NCI-H1436 (cell line): ENCODE results near the gene MYCN.

ENCODE experiments used
- DNase-seq: peaks from one replicate; lab custom pipeline; 2025; lab: John Stamatoyannopoulos, UW

Gene MYCN

GRCh38 chr2:15931319-15931890 is 8.9 kb upstream of the MYCN start:
- no peak for DNase-seq

- DNase-seq: no peak
Observed at GRCh38 chr2:15931950-15932349, 8.4 kb upstream of the MYCN start.

GRCh38 chr2:15932394-15933183 is 7.8 kb upstream of the MYCN start:
- no peak for DNase-seq

- no peak for DNase-seq
Observed at GRCh38 chr2:15933184-15933845, 7.0 kb upstream of the MYCN start.

- no peak for DNase-seq
Observed at GRCh38 chr2:15934291-15934945, 5.9 kb upstream of the MYCN start.

- DNase-seq: no peak
Observed at GRCh38 chr2:15935189-15935588, 5.2 kb upstream of the MYCN start.

- no peak for DNase-seq
Observed at GRCh38 chr2:15935675-15936074, 4.7 kb upstream of the MYCN start.

- no peak for DNase-seq
Observed at GRCh38 chr2:15936277-15937104, 3.9 kb upstream of the MYCN start.

- DNase-seq: no peak
Observed at GRCh38 chr2:15937105-15937881, 3.1 kb upstream of the MYCN start.

- DNase-seq: no peak
Observed at GRCh38 chr2:15937882-15938802, 2.2 kb upstream of the MYCN start.

- no peak for DNase-seq
Observed at GRCh38 chr2:15938803-15939555, 1.4 kb upstream of the MYCN start.

- no peak for DNase-seq
Observed at GRCh38 chr2:15939556-15939853, 845 bp upstream of the MYCN start.

- no peak for DNase-seq
Observed at GRCh38 chr2:15940661-15941480, 521 bp downstream of the MYCN start.

GRCh38 chr2:15941481-15941850 is 1.1 kb downstream of the MYCN start:
- no peak for DNase-seq

- no peak for DNase-seq
Observed at GRCh38 chr2:15941871-15942710, 1.7 kb downstream of the MYCN start.

- no peak for DNase-seq
Observed at GRCh38 chr2:15942711-15943345, 2.5 kb downstream of the MYCN start.
